Muscle layer of duodenum (tissue), 2 donors: Measurements from ENCODE around the gene CIB4.

Experiments used
- H3K27ac ChIP-seq: one replicate; pipeline ENCODE4 v1.7.0; 2013; ENCODE audit warnings: mild to moderate bottlenecking, low read length
- H3K27me3 ChIP-seq: one replicate; pipeline ENCODE4 v1.7.0; 2013; ENCODE audit warnings: low read depth, mild to moderate bottlenecking, control low read depth, low read length
- H3K36me3 ChIP-seq, 2 donors: one replicate each; pipeline ENCODE4 v1.7.0; 2013; ENCODE audit warnings: low read length in 2 of 2, control low read depth in 1 of 2, mild to moderate bottlenecking in 1 of 2; ENCODE audit not compliant: insufficient read depth in 2 of 2, control insufficient read depth in 1 of 2
- H3K4me1 ChIP-seq, 2 donors: one replicate each; pipeline ENCODE4 v1.7.0; 2013; ENCODE audit warnings: low read length in 2 of 2, mild to moderate bottlenecking in 2 of 2, control low read depth in 1 of 2, moderate library complexity in 1 of 2; ENCODE audit not compliant: insufficient read depth in 2 of 2, control insufficient read depth in 1 of 2
- H3K4me3 ChIP-seq, 2 donors: one replicate each; pipeline ENCODE4 v1.7.0; 2013; ENCODE audit warnings: low read length in 2 of 2, low read depth in 1 of 2, mild to moderate bottlenecking in 1 of 2
- H3K9me3 ChIP-seq, 2 donors: one replicate each; pipeline ENCODE4 v1.7.0; 2013; ENCODE audit warnings: low read length in 2 of 2, control low read depth in 1 of 2, mild to moderate bottlenecking in 1 of 2; ENCODE audit not compliant: control insufficient read depth in 1 of 2
- donor health status: healthy.

Gene CIB4

DNA sequence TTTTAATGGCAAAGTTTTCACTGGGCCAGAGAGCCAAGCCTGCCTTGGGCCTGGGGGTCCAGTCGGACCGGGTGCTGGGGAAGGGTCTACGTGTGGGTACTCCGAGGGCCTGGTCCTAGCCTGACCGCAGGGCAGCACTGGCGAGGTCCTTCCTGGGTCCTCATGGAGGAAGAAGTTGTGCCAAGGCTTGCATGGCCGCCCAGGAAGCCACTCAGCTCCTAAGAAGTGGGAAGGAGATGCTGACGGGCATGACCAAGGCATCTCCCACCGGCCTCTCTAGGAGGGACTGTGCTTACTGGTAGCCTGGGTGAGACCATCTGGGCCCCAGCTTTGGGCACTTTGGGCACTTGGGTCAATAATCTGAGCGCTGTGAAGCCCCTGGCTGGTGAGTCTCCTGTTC lies 22.6 kb downstream of the CIB4 start:
- Histone ChIP-seq H3K36me3 (no peaks in the 10 kb centered on the region), H3K4me1 (peaks cover 6 to 23% of the 10 kb centered on the region in 2 donors), H3K27ac (no peak overlapping the region), H3K27me3 (no peaks in the 10 kb centered on the region), H3K9me3 (no peaks in the 10 kb centered on the region), H3K4me3 (no peak overlapping the region)

DNA sequence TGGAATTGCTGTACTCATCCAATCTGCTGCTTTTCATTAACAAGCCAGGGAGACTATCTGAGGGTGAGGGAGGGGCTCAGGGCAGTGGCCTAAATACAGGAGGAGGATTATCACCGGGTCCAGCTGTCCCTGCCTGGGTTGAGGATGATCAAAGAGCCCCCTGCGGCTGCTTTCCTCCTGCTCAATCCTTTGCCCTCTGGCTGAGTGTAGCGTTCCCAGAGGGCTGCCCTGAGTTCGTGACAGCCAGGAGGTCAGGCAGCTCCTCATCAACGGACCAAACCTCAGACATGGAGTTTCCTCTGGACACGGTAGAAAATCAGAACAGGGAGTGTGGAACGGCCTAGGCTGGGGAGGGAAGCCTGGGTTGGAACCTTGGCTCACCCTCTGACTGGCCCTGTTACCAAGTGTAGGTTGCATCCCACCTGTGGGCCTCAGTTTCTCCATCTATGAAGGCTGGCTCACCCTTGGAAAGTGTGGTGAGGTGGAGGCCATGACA lies 23.5 kb downstream of the CIB4 start:
- H3K4me3 ChIP-seq: no peak overlapping the region
- H3K36me3 ChIP-seq: no peaks in the 10 kb centered on the region
- no peaks in the 10 kb centered on the region for H3K27me3 ChIP-seq
- no peak overlapping the region for H3K27ac ChIP-seq
- H3K4me1 ChIP-seq: peaks cover 10 to 31% of the 10 kb centered on the region in 2 donors
- H3K9me3 ChIP-seq: no peaks in the 10 kb centered on the region

DNA sequence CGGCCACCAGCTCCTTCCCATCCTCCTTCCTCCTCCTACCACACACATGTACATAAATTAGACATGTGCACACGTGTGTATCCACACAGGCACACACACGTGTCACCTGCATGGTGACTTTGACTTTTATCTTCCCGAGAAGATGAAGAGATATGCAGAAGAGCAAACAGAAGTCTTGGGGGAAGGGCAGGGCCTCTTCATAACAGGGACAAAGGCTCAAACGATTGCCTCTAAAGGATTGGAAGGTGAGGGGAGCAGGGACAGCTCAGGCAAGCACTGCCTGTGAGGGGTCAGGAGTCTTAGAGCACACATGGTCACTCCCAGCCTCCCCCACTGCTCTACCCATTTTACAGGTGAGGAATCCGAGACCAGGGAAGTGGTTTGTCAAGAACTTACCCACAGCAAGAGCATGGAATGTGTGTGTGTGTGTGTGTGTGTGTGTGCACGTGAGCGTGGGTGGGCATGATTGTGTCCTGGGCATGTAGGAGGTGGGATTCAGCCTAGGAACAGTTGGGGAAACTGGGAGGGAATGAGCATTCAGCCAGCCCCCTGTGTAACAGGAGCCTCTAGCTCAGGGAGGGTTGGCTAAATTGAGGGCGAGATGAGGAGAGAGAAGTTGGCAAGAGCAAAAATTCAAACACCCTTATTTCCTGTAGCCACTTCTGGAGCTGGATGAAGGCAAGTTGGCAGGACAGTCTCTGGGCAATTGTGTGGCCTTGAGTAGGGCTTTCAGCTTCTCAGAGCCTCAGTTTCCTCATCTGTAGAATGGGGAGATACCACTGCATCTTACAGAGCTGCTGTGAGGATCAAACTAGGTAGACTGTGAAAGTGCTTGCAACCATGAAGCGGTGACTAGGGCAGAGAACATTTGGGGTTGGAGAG lies 24.2 kb downstream of the CIB4 start:
- Histone ChIP-seq H3K27me3 (no peaks in the 10 kb centered on the region), H3K4me1 (peaks cover 10 to 38% of the 10 kb centered on the region in 2 donors), H3K9me3 (no peaks in the 10 kb centered on the region), H3K27ac (no peak overlapping the region), H3K36me3 (no peaks in the 10 kb centered on the region), H3K4me3 (no peak overlapping the region)

- Histone ChIP-seq H3K9me3 (no peaks in the 10 kb centered on the region), H3K4me1 (peaks cover 14 to 38% of the 10 kb centered on the region in 2 donors), H3K4me3 (no peak overlapping the region), H3K27me3 (no peaks in the 10 kb centered on the region), H3K27ac (no peak overlapping the region), H3K36me3 (no peaks in the 10 kb centered on the region)
These were observed 25.1 kb downstream of the CIB4 start for GRCh38 chr2:26615860-26616705.

DNA sequence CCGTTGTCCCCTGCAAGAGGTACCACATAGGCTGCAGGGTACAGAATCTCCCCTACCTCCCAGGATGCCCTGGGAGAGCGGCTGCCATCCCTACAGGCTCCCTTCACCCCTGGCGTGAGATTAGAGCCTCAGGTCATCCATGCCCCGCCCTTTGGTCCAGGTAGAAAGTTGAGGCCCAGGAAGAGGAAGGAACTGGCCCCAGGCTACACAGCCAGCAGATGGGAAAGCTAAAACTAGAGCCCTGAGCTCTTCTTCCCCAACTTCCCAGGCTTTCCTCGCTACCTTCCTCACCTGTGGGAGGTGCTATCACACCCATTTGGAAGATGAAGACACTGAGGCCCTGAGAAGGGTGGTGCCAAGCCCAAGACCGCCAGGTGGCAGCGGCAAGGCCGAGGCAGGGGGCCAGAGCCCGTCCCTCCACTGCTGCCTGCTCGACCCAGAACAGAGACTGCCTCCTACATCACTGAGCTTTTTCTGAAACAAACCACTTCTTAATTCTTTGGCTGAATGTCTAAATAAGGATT lies 25.8 kb downstream of the CIB4 start:
- Histone ChIP-seq H3K4me1 (peaks cover 15 to 44% of the 10 kb centered on the region in 2 donors), H3K27me3 (no peaks in the 10 kb centered on the region), H3K36me3 (no peaks in the 10 kb centered on the region), H3K27ac (no peak overlapping the region), H3K9me3 (no peaks in the 10 kb centered on the region), H3K4me3 (no peak overlapping the region)

DNA sequence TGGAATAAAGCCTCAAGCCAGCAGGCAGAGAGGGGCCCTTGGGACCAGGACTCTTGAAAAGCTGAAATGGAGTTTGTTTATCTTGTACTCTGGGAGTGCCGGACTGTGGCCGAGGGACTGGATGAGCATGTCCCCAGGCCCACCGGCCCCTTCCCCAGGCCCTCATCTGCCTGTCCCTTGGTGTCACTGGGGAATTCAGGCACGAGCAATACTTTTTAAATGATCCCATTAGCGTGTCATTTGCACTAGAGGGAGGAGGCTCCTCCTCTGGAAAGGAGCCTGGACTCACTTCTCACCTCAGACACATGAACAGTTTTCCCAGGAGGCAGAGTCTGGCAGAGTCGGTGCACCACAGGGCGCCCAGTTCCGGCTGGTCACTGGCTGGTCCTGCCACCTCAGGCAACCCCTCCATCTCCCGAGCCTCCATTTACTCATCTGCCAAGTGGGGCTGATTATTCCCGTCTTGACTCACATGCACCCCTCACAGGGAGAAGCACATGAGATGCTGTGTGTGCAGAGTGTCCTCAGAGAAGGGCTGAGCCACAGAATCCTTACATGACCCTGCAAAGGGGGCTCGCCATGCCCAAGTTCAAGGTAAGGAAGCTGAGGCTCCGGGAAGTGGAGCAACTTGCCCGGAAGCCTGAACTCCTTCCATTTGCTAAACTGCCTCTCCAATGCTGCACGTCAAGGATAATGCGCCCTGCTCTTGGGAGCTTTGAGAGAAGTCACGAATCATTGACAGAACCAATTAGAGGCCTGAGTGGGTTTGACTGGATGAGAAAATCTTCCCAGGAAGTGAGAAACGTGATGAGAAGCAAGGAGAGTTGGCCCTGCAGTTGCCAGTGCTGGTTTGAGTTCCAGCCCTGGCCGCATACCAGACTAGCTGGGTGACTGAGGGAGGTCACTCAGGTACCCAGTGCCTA lies 26.7 kb downstream of the CIB4 start:
- Histone ChIP-seq H3K4me3 (no peak overlapping the region), H3K36me3 (no peaks in the 10 kb centered on the region), H3K4me1 (peaks cover 15 to 52% of the 10 kb centered on the region in 2 donors), H3K27ac (no peak overlapping the region), H3K27me3 (no peaks in the 10 kb centered on the region), H3K9me3 (no peaks in the 10 kb centered on the region)

GRCh38 chr2:26613241-26614215 lies 27.6 kb downstream of the CIB4 start:
- peaks cover 15 to 58% of the 10 kb centered on the region in 2 donors for H3K4me1 ChIP-seq
- H3K4me3 ChIP-seq: no peak overlapping the region
- H3K27me3 ChIP-seq: no peaks in the 10 kb centered on the region
- H3K36me3 ChIP-seq: no peaks in the 10 kb centered on the region
- no peak overlapping the region for H3K27ac ChIP-seq
- no peaks in the 10 kb centered on the region for H3K9me3 ChIP-seq

DNA sequence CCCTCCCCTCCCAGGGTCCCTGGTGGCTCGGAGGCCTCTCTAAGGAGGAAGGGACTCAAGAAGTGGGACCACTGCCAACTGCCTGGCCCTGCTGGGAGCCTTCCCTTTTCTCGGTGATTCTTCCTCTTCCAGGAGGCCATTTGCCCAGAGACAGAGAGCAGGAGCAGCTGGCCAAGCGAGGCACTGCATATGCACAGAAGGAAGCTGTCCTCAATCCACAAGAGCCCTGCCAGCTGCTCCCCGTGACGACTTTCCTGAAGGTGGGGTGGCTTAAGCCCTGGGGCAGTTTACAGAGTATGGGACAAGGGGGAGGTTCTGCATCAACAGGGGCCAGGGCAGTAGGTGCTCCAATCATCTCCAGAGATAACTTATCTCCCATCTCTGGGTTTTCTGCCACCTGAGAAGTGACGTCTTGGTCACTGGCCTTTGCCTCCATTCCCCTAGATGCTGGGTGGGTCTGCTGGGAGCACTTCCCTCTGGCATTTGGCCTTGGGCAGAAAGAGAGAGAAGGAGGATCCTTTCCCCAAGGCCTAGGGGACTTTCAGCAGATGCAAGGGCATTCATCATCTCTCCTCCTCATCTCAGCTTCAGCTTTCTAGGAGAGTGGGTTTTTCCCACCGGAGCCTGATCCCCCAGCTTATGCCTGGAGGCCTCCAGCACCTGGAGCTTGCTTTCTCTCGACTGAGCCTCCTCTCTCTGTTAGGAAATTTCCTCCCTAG lies 28.5 kb downstream of the CIB4 start:
- H3K36me3 ChIP-seq: no peaks in the 10 kb centered on the region
- no peaks in the 10 kb centered on the region for H3K27me3 ChIP-seq
- H3K9me3 ChIP-seq: no peaks in the 10 kb centered on the region
- no peak overlapping the region for H3K4me3 ChIP-seq
- no peak overlapping the region for H3K27ac ChIP-seq
- peaks cover 15 to 58% of the 10 kb centered on the region in 2 donors for H3K4me1 ChIP-seq

DNA sequence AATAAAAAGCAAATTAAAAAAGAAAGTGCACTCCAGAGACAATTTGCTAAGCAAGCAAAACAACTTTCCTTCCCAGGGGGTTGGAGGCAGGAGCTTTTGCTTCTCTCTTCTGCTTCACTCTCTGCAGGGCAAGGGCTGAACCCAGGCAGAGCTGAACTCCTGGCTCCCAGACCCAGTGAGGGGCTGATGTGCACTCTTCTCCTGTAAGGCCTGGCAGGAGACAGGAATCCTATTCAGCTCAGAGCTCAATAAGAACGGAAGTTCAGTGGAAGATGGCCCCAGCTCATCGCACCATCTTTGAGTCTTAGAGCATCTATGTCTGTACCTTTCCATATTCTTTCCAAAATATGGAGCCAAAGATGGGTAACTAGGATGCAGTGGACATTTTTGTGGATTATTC lies 29.1 kb downstream of the CIB4 start:
- Histone ChIP-seq H3K27ac (no peak overlapping the region), H3K9me3 (no peaks in the 10 kb centered on the region), H3K4me1 (peaks cover 15 to 58% of the 10 kb centered on the region in 2 donors), H3K4me3 (no peak overlapping the region), H3K27me3 (no peaks in the 10 kb centered on the region), H3K36me3 (no peaks in the 10 kb centered on the region)
